ENCODE measurements around the gene PKD2L1.
"Not testable (repeated sequence)": the region's sequence is repeated elsewhere in the genome, so short reads cannot be mapped to it uniquely, and the experiment has no call there.

The PKD2L1 gene

DNA sequence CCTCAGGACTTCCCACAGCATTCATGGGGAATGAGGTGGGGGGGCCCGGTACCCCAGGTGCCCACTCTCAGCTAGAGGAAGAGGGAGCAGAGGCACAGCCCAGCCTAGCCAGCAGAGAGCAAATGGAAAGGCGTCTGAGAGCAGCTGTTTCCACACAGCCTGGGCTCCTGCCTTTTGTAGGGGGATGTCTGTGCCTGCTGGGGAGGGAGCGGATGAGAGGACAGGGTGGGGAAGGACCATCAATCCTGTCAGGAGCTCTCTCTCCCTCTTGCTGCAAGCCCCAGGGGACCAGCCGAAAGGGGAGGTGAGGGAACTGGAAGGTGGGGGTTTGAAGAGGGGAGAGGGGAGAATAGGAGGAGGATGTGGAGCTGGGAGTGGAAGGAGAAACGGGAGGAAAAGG lies at the start of gene PKD2L1:
Gene PKD2L1 (minus strand): TSS at position 150 of the 400 bp plus-strand sequence. CDS start 125 bp downstream, at position 25.
- DNase-seq, result no peak

DNA sequence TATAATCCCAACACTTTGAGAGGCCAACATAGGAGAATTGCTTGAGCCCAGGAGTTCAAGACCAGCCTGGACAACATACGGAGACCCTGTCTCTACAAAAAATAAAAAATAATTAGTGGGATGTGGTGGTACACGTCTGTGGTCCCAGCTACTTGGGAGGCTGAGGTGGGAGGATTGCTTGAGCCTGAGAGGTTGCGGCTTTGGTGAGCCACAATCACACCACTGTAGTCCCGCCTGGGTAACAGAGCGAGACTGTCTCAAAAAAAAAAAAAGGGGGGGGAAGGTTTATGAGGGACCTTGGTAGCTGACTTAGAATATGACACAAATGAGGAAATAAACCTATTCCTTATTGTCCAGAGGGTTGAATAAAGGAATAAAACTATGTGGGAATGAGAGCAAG lies 47.8 kb upstream of the PKD2L1 start:
- DNase-seq, result no peak

DNA sequence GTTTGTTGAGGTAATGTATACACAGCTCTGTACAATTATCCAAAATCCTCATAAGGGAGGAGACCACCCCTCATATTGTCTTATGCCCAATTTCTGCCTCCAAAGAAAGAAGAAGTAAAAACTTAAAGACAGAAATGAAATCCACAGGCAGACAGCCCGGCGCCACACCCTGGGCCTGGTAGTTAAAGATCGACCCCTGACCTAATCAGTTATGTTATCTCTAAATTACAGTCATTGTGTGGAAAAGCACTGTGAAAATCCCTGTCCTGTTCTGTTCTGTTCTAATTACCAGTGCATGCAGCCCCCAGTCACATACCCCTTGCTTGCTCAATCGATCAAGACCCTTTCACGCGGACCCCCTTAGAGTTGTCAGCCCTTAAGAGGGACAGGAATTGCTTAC lies 46.6 kb upstream of the PKD2L1 start:
- DNase-seq, result not testable (repeated sequence)

DNA sequence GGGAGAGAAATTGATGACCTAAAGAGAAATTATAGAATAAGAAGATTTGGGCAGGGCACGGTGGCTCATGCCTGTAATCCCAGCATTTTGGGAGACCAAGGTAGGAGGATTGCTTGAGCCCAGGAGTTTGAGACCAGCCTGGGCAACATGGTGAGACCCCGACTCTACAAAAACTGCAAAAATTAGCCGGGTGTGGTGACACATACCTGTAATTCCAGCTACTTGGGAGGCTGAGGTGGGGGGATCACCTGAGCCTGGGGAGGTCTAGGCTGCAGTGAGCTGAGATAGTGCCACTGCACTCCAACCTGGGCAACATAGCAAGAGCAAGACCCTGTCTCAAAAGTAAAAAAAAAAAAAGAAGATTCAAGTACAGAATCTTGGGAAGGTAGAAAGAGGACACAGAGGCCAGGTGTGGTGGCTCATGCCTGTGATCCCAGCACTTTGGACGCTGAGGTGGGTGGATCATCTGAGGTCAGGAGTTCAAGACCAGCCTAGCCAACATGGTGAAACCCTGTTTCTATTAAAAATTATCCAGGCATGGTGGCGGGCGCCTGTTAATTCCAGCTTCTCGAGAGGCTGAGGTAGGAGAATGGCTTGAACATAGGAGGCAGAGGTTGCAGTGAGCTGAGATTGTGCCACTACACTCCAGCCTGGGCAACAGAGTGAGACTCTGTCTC lies 44.8 kb upstream of the PKD2L1 start:
- DNase-seq, result not testable (repeated sequence)

DNA sequence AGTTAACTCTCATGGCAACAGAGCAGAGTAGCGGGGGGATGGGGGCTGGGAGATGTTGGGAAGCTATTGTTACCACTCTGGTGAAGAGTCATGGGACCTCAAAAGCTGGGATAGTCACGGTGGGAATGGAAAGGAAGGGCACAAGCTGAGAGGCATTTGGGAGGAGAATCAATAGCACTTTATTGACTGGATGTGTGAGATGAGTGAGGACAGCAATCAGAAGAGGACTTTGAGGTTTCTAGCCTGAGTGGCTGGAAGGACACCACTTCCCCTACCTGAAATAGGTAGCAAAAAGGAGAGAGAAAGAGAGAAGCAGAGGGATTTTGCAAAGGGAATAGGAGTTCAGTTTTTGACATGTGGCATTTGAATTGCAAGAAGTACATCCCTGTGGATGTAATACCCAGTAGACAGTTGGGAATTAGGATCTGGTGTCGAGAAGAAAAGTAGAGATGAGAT lies 44.2 kb upstream of the PKD2L1 start:
- DNase-seq, result no peak

DNA sequence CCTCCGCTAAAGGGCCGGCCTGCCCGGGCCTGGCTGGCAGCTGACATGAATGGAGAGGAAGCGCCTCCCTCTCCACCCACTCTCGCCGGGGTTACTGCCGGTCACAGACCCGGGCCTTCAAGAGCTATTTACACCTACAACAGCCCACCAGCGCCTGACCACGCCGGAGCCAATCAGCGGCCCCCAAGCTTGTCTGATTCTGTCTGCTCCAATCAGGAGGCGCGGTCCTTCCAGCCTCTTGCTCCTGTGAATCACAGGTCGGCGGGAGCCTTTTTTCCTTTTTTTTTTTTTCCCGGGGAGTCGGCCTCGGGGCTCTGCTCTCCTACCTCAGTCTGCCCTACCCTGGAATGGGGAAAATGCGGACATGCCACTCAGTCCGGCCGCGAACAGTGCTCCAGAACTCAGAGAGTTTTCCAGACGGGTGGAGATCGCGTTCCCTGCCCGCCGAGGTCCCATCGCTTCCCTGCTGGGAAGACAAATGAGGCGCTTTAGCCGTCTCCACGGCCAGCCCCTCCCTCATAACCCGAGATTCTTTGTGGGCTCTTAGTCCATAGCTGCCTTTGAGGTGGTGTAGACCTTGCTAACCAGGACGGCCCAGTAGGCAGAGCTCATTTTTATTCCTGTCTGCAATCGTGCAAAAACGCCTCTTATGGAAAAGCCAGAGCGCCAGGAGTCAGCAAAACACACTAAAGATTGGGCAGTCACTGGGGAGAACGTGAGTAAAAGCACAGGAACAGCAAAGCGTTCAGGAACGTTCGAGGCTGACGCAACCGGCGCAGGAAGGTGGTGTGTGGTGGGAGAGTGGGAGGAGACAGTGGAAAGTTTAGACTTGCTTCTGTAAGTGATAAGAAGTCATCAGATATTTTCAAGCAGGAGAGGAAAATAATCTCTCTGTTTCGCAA lies 43.5 kb upstream of the PKD2L1 start:
- DNase-seq, result peak; percentile 85

DNA sequence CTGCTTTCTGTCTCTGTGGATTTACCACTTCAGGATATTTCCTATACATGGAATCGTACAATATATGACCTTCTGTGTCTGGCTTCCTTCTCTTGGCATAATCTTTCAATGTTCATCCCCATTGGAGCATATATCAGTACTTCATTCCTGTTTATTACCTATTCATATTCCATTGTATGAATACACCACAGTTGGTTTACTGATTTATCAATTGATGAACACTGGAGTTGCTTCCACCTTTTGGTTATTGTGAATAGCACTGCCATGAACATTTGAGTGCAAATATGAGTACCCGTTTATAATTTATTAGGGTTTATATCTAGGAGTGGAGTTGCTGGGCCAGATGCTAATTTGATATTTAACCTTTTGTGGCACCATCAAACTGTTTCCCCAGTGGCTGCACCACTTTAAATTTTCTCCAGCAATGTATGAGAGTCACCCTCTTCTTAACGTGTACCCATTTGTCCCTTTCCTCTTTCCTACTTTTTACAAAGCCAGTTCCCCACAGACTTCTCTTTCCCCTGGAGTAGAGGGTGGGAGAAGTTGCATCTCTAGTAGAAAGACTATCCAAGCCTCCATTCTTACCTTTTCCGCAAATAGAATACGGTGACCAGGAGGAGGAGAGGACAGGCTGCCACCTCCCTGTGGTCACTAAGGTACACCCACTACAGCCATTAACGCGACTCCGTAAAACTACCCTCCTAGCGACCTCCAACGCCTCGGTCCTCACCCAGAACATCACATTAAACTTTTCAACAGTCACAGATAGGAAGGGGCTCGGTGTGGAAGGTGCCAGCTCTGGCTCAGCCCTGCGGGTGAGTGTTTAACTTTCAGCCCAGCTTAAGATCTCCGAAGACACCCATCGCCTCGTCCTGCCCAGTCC lies 42.6 kb upstream of the PKD2L1 start:
- no peak for DNase-seq

DNA sequence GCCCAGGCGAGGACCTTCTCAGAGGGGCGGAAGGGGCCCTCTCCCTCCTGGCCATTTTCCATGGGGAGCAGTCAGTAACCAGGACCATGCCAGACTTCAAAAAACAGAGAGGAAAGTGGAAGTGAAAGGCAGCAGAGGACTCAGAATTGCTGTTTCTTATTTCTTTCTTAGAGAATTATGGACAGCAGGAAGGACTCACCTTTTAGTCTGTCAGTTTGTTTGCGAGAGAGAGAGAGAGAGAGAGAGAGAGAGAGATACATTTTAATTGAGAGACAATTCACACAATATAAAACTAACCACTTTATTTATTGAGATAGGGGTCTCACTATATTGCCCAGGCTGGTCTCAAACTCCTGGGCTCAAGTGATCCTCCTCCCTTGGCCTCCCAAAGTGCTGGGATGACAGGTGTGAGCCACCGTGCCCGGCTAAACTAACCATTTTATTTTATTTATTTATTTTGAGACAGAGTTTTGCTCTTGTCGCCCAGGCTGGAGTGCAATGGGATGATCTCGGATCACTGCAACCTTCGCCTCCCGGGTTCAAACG lies 41.5 kb upstream of the PKD2L1 start:
- no peak for DNase-seq

DNA sequence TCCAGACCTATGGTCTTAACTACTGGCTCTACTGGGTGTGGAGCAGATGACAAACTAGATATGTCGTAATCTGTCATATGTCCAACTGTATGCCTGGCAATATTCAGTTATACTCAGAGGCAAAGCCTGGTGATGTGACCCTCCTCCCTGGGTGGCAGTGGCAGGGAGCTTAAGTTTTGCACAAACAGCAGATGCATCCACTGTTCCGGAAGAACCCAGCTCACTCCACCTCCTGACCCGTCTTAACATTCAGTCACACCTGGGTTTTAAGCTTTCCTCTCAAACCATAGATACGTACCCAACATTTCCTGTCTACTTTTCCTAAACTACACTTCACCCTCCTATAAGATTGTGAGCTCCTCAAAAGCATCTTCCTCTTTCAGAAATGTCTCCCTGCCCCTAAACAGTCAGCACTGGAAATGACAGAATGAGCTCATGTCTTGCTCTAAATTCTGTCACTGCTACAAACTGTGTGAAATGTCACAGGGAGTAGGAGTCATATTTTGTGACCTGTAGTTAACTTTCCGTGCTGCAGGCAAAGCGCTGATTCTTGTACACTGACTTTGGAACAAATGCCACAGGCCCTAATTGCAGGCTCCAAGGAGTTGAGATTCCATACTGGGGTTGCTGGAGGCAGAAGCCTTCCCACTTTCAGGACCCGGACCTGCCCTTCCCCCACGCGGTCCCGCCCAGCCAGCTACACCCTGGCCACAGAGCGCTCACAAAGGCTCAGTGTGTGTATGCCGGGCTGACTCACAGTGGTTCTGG lies 40.9 kb upstream of the PKD2L1 start:
- peak; percentile 59 for DNase-seq

DNA sequence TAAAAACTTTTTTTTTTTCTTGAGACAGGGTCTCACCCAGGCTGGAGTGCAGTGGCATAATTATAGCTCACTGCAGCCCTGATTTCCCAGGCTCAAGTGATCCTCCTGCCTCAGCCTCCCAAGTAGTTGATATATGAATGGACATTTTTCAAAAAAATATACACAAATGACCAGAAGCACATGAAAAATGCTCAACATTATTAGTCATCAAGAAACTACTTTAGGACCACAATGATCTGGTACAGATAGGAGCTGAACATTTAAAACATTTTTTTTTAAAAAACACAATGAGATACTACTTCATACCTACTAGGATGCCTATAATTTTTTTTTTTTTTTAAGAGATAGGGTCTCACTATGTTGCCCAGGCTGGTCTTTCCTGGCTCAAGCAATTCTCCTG lies 38.7 kb upstream of the PKD2L1 start:
- DNase-seq, result no peak

DNA sequence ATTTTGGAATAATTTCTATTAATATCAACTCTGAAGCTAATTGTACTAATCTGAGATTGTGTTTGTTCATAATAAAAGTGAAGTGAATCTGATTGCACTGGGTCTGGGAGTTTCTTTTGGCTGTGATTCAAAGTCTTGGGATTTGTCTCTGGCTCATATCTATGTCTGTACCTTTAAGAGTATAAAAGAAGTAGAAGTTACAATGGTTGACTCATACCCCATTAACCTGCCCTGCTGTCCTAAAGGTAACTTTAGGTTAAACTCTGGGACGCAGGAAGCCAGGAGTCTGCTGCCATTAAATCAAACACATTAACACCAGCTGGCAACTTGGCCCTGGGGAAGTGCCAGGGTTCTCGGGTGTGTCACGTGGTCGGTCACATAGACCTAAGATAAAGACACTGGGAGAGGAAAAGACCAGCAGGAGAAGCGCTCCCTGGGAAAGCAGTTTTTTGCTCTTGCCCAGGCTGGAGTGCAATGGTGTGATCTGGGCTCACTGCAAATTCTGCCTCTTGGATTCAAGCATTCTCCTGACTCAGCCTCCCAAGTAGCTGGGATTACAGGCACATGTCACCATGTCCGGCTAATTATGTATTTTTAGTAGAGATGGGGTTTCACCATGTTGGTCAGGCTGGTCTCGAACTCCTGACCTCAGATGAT lies 34.8 kb upstream of the PKD2L1 start:
- DNase-seq, result no peak

DNA sequence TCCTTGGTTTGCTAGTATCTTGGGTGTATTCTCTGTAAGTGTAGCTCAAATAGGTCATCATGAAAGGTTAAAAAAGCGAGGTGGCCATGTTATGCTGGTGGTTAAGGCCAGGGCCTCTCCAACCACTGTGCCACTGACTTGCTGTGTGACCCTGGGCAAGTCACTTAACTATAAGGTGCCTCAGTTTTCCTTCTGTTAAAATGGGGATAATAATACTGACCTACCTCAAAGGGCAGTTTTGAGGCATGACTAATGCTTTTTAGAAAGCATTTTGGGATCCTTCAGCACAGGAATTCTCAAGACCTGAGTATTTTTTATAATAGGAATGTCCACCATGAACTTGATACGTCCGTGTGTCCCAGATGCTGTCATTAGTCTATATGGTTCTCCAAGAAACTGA lies 34.1 kb upstream of the PKD2L1 start:
- DNase-seq, result no peak

DNA sequence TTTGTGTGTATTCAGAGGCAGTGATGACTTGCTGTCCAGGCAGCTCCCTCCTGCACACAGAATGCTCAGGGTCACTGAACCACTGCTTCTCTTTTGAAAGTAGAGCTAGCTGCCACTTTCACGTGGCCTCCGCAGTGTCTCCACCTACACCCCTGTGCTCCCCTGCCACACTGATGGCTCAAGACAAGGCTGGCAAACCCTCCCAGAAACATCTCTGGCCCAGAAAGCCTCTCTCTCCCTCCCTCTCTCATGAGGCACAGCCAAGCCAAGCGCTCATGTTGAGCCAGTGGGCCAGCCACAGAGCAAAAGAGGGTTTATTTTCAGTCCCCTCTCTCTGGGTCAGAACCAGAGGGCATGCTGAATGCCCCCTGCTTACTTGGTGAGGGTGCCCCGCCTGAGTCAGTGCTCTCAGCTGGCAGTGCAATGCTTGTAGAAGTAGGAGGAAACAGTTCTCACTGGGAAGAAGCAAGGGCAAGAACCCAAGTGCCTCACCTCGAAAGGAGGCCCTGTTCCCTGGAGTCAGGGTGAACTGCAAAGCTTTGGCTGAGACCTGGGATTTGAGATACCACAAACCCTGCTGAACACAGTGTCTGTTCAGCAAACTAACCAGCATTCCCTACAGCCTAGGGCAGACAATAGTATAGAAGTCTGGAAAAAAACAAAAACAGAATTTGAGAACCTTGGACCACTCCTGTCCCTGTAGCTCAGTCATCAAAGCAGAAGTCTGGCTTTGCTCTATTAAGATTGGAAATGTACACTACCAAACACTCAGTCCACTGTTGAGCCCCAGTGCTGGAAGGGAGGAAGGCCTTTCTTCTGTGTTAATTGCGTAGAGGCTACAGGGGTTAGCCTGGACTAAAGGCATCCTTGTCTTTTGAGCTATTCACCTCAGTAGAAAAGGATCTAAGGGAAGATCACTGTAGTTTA lies 32.8 kb upstream of the PKD2L1 start:
- DNase-seq, result no peak

DNA sequence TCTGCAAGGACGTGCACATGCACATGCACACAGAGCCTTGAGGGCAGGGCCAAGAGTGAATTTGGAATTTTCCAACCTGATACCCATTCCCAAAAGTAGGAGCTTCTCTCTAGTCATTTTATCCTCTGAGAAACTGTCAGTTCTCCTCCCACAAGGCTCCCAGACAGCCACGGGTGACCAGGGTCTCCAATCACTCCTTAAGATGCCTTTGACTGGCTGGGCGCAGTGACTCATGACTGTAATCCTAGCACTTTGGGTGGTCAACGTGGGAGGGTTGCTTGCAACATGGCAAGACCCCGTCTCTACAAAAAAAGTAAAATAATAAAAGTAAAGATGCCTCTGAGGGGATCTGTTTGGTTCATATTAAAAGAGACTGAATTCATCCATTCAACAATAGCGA lies 30.2 kb upstream of the PKD2L1 start:
- DNase-seq, result no peak

DNA sequence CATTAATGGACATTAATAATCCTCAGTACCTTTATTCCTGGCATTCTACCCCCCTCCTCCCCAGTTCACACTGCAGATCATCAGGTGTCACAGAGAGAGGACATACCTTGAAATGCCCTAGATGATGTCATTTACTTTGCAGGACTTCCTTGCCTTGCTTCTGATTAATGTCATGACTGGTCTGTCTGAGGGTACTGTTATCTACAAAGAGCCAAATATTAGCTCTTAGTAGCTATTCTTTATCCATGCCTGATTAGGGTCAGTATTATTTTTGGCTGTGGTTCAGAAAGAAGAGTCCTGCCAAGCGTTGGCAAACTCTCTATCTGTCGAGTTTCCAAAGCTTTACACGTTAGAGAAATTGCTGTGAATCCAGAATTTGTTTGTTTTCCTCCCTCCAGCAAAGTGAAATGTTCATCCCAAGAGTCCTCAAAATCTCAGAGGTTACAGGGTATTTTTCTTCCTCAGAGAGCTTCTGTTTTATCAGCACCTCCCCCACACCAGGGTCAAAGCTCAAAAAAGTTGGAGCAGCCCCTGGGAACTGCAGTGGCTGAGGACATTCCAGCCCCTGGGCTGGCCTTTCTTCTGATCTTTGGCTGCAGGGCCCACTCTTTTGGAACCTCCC lies 29.6 kb upstream of the PKD2L1 start:
- no peak for DNase-seq

DNA sequence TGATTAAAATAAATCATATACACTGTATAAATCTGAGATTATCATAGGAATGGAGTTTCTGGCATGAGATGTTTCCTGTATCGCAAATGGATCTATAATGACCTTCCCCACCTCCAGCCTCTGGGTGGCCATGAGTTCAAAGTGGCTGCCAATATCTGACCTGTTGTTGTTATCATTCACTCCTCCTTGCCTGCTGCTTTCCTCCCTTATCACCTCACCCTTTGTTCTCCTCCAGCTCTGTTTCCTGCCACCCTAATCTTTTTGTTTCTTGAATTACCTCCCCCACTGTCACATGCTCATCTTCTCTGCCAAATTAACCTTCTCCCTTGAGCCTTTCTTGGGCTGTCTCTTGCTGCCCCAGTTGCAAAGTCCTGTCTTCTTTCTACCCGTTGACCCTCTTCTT lies 29.0 kb upstream of the PKD2L1 start:
- no peak for DNase-seq

DNA sequence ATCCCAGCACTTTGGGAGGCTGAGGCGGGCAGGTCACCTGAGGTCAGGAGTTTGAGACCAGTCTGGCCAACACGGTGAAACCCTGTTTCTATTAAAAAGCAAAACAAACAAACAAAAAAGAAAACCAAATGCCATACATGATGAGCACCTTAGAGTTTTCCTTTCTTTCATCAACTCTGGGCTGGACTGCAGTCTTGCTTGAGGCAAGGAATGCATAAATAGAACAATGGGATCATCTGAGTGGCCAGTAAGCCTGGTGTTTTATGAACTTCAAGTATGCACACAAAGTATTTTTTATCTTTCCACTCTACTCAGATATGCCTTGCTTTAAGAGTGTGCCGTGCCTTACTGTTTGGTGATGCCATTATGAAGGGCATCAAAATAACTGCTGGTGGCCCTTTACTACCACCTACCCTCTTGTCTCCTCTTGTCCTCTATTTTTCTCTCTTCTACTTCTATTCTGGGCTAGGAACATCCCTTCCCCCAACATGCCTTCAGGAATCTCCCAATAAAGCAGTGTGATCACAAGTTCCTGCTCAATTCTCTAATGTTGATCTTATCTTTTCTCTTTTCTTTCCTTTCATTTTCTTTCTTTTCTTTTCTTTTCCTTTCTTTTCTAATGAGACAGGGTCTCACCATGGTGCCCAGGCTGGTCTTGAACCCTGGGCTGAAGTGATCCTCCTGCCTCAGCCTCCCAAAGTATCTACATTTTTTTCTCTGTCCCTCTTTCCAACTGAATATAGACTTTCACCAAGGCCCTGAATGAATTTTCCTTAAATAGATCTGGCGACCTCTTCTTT lies 27.2 kb upstream of the PKD2L1 start:
- DNase-seq, result no peak

DNA sequence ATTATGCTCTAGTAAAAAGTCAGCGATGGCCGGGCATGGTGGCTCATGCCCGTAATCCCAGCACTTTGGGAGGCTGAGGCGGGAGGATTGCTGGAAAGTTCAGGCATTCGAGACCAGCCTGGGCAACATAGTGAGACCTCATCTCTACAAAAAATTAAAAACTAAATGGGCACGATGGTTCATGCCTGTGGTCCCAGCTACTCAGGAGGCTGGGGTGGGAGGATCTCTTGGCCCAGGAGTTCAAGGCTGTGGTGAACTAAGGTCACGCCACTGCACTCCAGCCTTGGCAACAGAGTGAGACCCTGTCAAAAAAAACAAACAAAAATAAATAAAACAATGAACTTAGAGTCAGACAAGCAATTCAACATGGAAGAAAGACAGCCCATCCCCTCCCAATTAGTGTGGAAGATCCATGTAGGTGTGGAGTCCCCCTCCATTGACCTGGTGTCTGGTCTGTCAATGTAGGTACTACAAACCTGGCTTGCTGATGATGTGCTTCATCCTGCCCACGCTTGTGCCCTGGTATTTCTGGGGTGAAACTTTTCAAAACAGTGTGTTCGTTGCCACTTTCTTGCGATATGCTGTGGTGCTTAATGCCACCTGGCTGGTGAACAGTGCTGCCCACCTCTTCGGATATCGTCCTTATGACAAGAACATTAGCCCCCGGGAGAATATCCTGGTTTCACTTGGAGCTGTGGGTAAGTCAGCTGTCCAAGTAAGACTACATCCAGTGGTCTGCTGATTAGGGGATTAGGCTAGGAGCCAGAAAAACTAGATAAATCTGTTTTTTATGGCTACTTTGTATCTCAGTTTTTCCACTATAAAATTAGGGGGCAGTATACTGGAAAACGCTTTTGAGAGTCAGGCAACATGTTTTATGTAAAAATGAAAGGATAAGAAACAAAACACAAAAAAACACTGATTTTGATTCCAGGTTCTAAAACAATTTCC lies 26.3 kb upstream of the PKD2L1 start:
- no peak for DNase-seq

Measured in activated CD4-positive, CD25-positive, alpha-beta regulatory T cell treated with anti-CD3 and anti-CD28 coated beads, Interleukin-2, amount 50 U/mL, for 72 hours (primary cell).